T-helper 17 cell (primary cell): ENCODE results near the gene RAD51B. TPM values are rescaled to one million over a fixed set of nuclear protein-coding genes. Genes with fewer than 3 reads are reported as not detected.

Experiments
- ATAC-seq: fragments of 150-1000 bp; cut with Tn5 transposase; 2 replicates; pipeline ENCODE4 v1.10.0; 2021; ENCODE audit warnings: mild to moderate bottlenecking, moderate library complexity
- DNase-seq, 3 donors: peaks; one replicate each; pipeline versions ENCODE4 v3.0.0 to v3.0.0-alpha.2; 2020 to 2021
- H3K9me3 ChIP-seq: one replicate; pipeline ENCODE4 v1.7.0; 2013; ENCODE audit warnings: low read length, mild to moderate bottlenecking; ENCODE audit not compliant: control insufficient read depth, poor library complexity, severe bottlenecking
- H3K27ac Mint-ChIP-seq: one replicate; pipeline ENCODE4 v1.8.0; 2022; ENCODE audit warnings: mild to moderate bottlenecking, moderate library complexity, mixed read lengths
- H3K27me3 Mint-ChIP-seq: one replicate; pipeline ENCODE4 v1.8.0; 2022; ENCODE audit warnings: mixed read lengths
- H3K36me3 Mint-ChIP-seq: one replicate; pipeline ENCODE4 v1.8.0; 2022; ENCODE audit warnings: low read depth, mixed read lengths
- H3K4me1 Mint-ChIP-seq: one replicate; pipeline ENCODE4 v1.8.0; 2022; ENCODE audit warnings: mild to moderate bottlenecking, mixed read lengths
- H3K4me3 Mint-ChIP-seq: one replicate; pipeline ENCODE4 v1.8.0; 2022; ENCODE audit warnings: mild to moderate bottlenecking, moderate library complexity, mixed read lengths
- total RNA-seq, 4 donors: library from RNA in 2 of 4; stranded (reverse) in 2 of 4; gene quantifications; one replicate each; pipeline ENCODE4 v1.2.3 and lab custom pipeline; 2022 to 2026

The RAD51B gene
- total RNA-seq, 2 donors from 2014 or later: 17.0 to 20.7 TPM

- Mint-ChIP-seq H3K36me3 (no peaks in the 10 kb centered on the region), H3K4me1 (peaks cover 10% of the 10 kb centered on the region), H3K4me3 (no peak overlapping the region), H3K27me3 (no peaks in the 10 kb centered on the region), H3K27ac (peak overlapping the region; percentile 27)
- no peaks in the 10 kb centered on the region for H3K9me3 ChIP-seq
- ATAC-seq: no peak
- DNase-seq: no peak
These were observed 653.5 kb downstream of the RAD51B start for GRCh38 chr14:68473069-68473468.

GRCh38 chr14:68473794-68474193 is 654.2 kb downstream of the RAD51B start:
- Mint-ChIP-seq H3K27ac (peak overlapping the region; percentile 66), H3K4me3 (no peak overlapping the region)

GRCh38 chr14:68474741-68475140 is 655.2 kb downstream of the RAD51B start:
- peaks cover 7% of the 10 kb centered on the region for H3K4me1 Mint-ChIP-seq
- no peak overlapping the region for H3K4me3 Mint-ChIP-seq
- no peak for DNase-seq
- no peaks in the 10 kb centered on the region for H3K9me3 ChIP-seq
- H3K27me3 Mint-ChIP-seq: no peaks in the 10 kb centered on the region
- H3K27ac Mint-ChIP-seq: peak overlapping the region; percentile 66
- no peaks in the 10 kb centered on the region for H3K36me3 Mint-ChIP-seq
- ATAC-seq: no peak

More at GRCh38 chr14:68473794-68474193, 654.2 kb downstream of the RAD51B start:
- ATAC-seq: no peak
- peaks cover 5% of the 10 kb centered on the region for H3K4me1 Mint-ChIP-seq
- DNase-seq: no peak
- no peaks in the 10 kb centered on the region for H3K9me3 ChIP-seq
- no peaks in the 10 kb centered on the region for H3K27me3 Mint-ChIP-seq
- no peaks in the 10 kb centered on the region for H3K36me3 Mint-ChIP-seq

GRCh38 chr14:68475802-68476201 is 656.2 kb downstream of the RAD51B start:
- H3K9me3 ChIP-seq: no peaks in the 10 kb centered on the region
- DNase-seq (no peak), ATAC-seq (no peak)
- H3K27me3 Mint-ChIP-seq: no peaks in the 10 kb centered on the region
- H3K36me3 Mint-ChIP-seq: no peaks in the 10 kb centered on the region
- H3K4me1 Mint-ChIP-seq: peaks cover 6% of the 10 kb centered on the region
- H3K4me3 Mint-ChIP-seq: no peak overlapping the region
- no peak overlapping the region for H3K27ac Mint-ChIP-seq

GRCh38 chr14:68476212-68477109 is 656.9 kb downstream of the RAD51B start:
- H3K4me1 Mint-ChIP-seq: peaks cover 12% of the 10 kb centered on the region
- no peak overlapping the region for H3K27ac Mint-ChIP-seq
- DNase-seq: no peak
- H3K9me3 ChIP-seq: no peaks in the 10 kb centered on the region
- H3K36me3 Mint-ChIP-seq: no peaks in the 10 kb centered on the region
- no peaks in the 10 kb centered on the region for H3K27me3 Mint-ChIP-seq
- peak; percentile 68 for ATAC-seq
- H3K4me3 Mint-ChIP-seq: no peak overlapping the region

GRCh38 chr14:68477110-68477455 is 657.5 kb downstream of the RAD51B start:
- Mint-ChIP-seq H3K27me3 (no peaks in the 10 kb centered on the region), H3K27ac (no peak overlapping the region)

GRCh38 chr14:68477461-68478085 is 658.0 kb downstream of the RAD51B start:
- H3K9me3 ChIP-seq: no peaks in the 10 kb centered on the region
- DNase-seq: no peak
- Mint-ChIP-seq H3K27me3 (no peaks in the 10 kb centered on the region), H3K4me1 (peaks cover 20% of the 10 kb centered on the region), H3K4me3 (no peak overlapping the region), H3K27ac (no peak overlapping the region), H3K36me3 (no peaks in the 10 kb centered on the region)
- no peak for ATAC-seq

More at GRCh38 chr14:68477110-68477455, 657.5 kb downstream of the RAD51B start:
- DNase-seq (no peak), ATAC-seq (no peak)
- H3K9me3 ChIP-seq: no peaks in the 10 kb centered on the region
- no peaks in the 10 kb centered on the region for H3K36me3 Mint-ChIP-seq
- H3K4me1 Mint-ChIP-seq: peaks cover 17% of the 10 kb centered on the region
- no peak overlapping the region for H3K4me3 Mint-ChIP-seq

- Mint-ChIP-seq H3K27ac (no peak overlapping the region), H3K4me3 (no peak overlapping the region), H3K36me3 (no peaks in the 10 kb centered on the region), H3K27me3 (no peaks in the 10 kb centered on the region), H3K4me1 (peaks cover 34% of the 10 kb centered on the region)
- DNase-seq: no peak
- H3K9me3 ChIP-seq: no peaks in the 10 kb centered on the region
- ATAC-seq: no peak
These were observed 659.7 kb downstream of the RAD51B start for GRCh38 chr14:68479247-68479646.

GRCh38 chr14:68482018-68482417 is 662.4 kb downstream of the RAD51B start:
- H3K27ac Mint-ChIP-seq: peak overlapping the region; percentile 87
- H3K9me3 ChIP-seq: no peaks in the 10 kb centered on the region
- H3K36me3 Mint-ChIP-seq: no peaks in the 10 kb centered on the region
- no peak overlapping the region for H3K4me3 Mint-ChIP-seq
- no peak for DNase-seq
- H3K27me3 Mint-ChIP-seq: no peaks in the 10 kb centered on the region
- peaks cover 48% of the 10 kb centered on the region for H3K4me1 Mint-ChIP-seq
- ATAC-seq: no peak

- no peaks in the 10 kb centered on the region for H3K36me3 Mint-ChIP-seq
- peaks cover 52% of the 10 kb centered on the region for H3K4me1 Mint-ChIP-seq
- peak overlapping the region; percentile 37 for H3K4me3 Mint-ChIP-seq
- no peaks in the 10 kb centered on the region for H3K9me3 ChIP-seq
- DNase-seq (no peak), ATAC-seq (no peak)
- H3K27me3 Mint-ChIP-seq: no peaks in the 10 kb centered on the region
- peak overlapping the region; percentile 87 for H3K27ac Mint-ChIP-seq
These were observed 663.3 kb downstream of the RAD51B start for GRCh38 chr14:68482772-68483395.

- ATAC-seq: no peak
- Mint-ChIP-seq H3K27ac (peak overlapping the region; percentile 87), H3K4me1 (peaks cover 46% of the 10 kb centered on the region), H3K36me3 (peaks cover 2% of the 10 kb centered on the region), H3K4me3 (no peak overlapping the region), H3K27me3 (no peaks in the 10 kb centered on the region)
- DNase-seq: no peak
- no peaks in the 10 kb centered on the region for H3K9me3 ChIP-seq
These were observed 666.6 kb downstream of the RAD51B start for GRCh38 chr14:68486033-68486732.

- H3K36me3 Mint-ChIP-seq: peaks cover 2% of the 10 kb centered on the region
- no peak overlapping the region for H3K4me3 Mint-ChIP-seq
- no peaks in the 10 kb centered on the region for H3K27me3 Mint-ChIP-seq
- ATAC-seq: no peak
- H3K9me3 ChIP-seq: no peaks in the 10 kb centered on the region
- H3K4me1 Mint-ChIP-seq: peaks cover 41% of the 10 kb centered on the region
- H3K27ac Mint-ChIP-seq: no peak overlapping the region
- DNase-seq: no peak
These were observed 667.2 kb downstream of the RAD51B start for GRCh38 chr14:68486809-68487208.
